A549 (cell line): ENCODE measurements around the gene COL12A1. TPM values are rescaled to one million over a fixed set of nuclear protein-coding genes. Genes with fewer than 3 reads are reported as not detected.

Source experiments
- ATAC-seq, 2 experiments: fragments of 200-7000 bp in 1 of 2; fragments of >200 bp in 1 of 2; cut with Nextera tagmentation in 1 of 2; cut with Tn5 transposase in 1 of 2; 3 replicates each; pipeline versions ENCODE4 v1.8.0 to v1.9.1; 2018 to 2020; ENCODE audit warnings: mild to moderate bottlenecking in 1 of 2, moderate library complexity in 1 of 2
- CTCF ChIA-PET: fragments of 300-600 bp; sonication (Branson Sonifier 250); formaldehyde crosslinking; extraction: SDS; loops from one replicate; lab custom pipeline; 2021; ENCODE audit warnings: antibody characterized with exemption, inconsistent platforms; lab: Yijun Ruan, JAX
- POLR2A ChIA-PET: fragments of 350-600 bp; formaldehyde crosslinking; extraction: SDS; loops from one replicate; lab custom pipeline; 2021; ENCODE audit warnings: antibody characterized with exemption, inconsistent platforms; lab: Yijun Ruan, JAX
- DNase-seq, 2 experiments: peaks; one replicate each; pipeline versions ENCODE4 v3.0.0 to v3.0.0-alpha.2; 2011 to 2016; ENCODE audit warnings: low read depth in 1 of 2, low spot score in 1 of 2
- FAIRE-seq: peaks from 2 replicates; lab custom pipeline; 2011; peaks lifted over from hg19 to GRCh38; lab: Jason Lieb, UNC
- H3K27ac ChIP-seq, 2 experiments: fragments of >200 bp; sonication (Bioruptor Twin); formaldehyde crosslinking; 3 replicates each; pipeline ENCODE4 v1.5.1; 2016 to 2017
- H3K4me1 ChIP-seq: fragments of >200 bp; sonication (Bioruptor Twin); formaldehyde crosslinking; 3 replicates; pipeline ENCODE4 v1.6.1; 2016
- H3K4me2 ChIP-seq: fragments of >200 bp; sonication (Bioruptor Twin); formaldehyde crosslinking; 3 replicates; pipeline ENCODE4 v1.6.1; 2016
- H3K4me3 ChIP-seq: fragments of >200 bp; sonication (Bioruptor Twin); formaldehyde crosslinking; 3 replicates; pipeline ENCODE4 v1.5.1; 2016
- H3K9me3 ChIP-seq: fragments of >200 bp; sonication (Bioruptor Twin); formaldehyde crosslinking; 3 replicates; pipeline ENCODE4 v1.6.1; 2016
- ATOH8 ChIP-seq: fragments of 250-450 bp; sonication (Bioruptor Pico); IDR thresholded peaks from 2 replicates; pipeline ENCODE4 v1.5.0; 2020; ENCODE audit warnings: low read depth, mild to moderate bottlenecking, moderate library complexity
- BCL3 ChIP-seq: fragments of >200 bp; sonication (Bioruptor Twin); formaldehyde crosslinking; IDR thresholded peaks from 3 replicates; pipeline ENCODE4 v1.6.1; 2016
- CEBPB ChIP-seq, 2 experiments: fragments of >200 bp in 1 of 2; sonication (Bioruptor Twin) in 1 of 2; formaldehyde crosslinking in 1 of 2; IDR thresholded peaks; 2 replicates each; pipeline ENCODE4 v1.6.1; 2012 to 2016
- CHD2 ChIP-seq: fragments of 150-350 bp; IDR thresholded peaks from 2 replicates; pipeline ENCODE4 v1.6.1; 2014; ENCODE audit warnings: low read length; ENCODE audit not compliant: partially characterized antibody
- E2F6 ChIP-seq: IDR thresholded peaks from 2 replicates; pipeline ENCODE4 v1.6.1; 2012; ENCODE audit warnings: low read depth, borderline replicate concordance
- EHF ChIP-seq: fragments of 250-450 bp; sonication (Bioruptor Pico); IDR thresholded peaks from 2 replicates; pipeline ENCODE4 v1.5.0; 2020; ENCODE audit warnings: mild to moderate bottlenecking
- EHMT2 ChIP-seq: fragments of 200-600 bp; sonication (generic); IDR thresholded peaks from 2 replicates; pipeline ENCODE4 v1.6.1; 2016; ENCODE audit warnings: antibody characterized with exemption, low read depth, mild to moderate bottlenecking, moderate library complexity
- ELK1 ChIP-seq: fragments of 150-350 bp; IDR thresholded peaks from 2 replicates; pipeline ENCODE4 v1.6.1; 2014; ENCODE audit warnings: low read depth, mild to moderate bottlenecking, low read length
- ESRRA ChIP-seq: fragments of 150-350 bp; IDR thresholded peaks from 2 replicates; pipeline ENCODE4 v1.6.1; 2014; ENCODE audit warnings: mild to moderate bottlenecking, low read length, borderline replicate concordance
- FOSB ChIP-seq: fragments of 250-450 bp; sonication (Bioruptor Pico); IDR thresholded peaks from 2 replicates; pipeline ENCODE4 v1.5.0; 2020; ENCODE audit warnings: mild to moderate bottlenecking, moderate library complexity
- FOSL2 ChIP-seq, 2 experiments: fragments of 450-650 bp in 1 of 2; fragments of >200 bp in 1 of 2; sonication (Bioruptor Twin) in 1 of 2; formaldehyde crosslinking; IDR thresholded peaks; 2 replicates each; pipeline versions ENCODE4 v1.5.0 to v1.6.1; 2016 to 2020; ENCODE audit warnings: mild to moderate bottlenecking in 1 of 2, moderate library complexity in 1 of 2
- FOXS1 ChIP-seq: fragments of 250-450 bp; sonication (Bioruptor Pico); IDR thresholded peaks from 2 replicates; pipeline ENCODE4 v1.5.0; 2020; ENCODE audit warnings: mild to moderate bottlenecking, moderate library complexity
- HES2 ChIP-seq: fragments of >200 bp; sonication (Bioruptor Twin); formaldehyde crosslinking; IDR thresholded peaks from 2 replicates; pipeline ENCODE4 v1.6.1; 2016
- HEYL ChIP-seq: fragments of 250-450 bp; sonication (Bioruptor Pico); IDR thresholded peaks from 2 replicates; pipeline ENCODE4 v1.8.0; 2021; ENCODE audit warnings: mild to moderate bottlenecking, moderate library complexity
- HMGXB4 ChIP-seq: fragments of 250-450 bp; sonication (Bioruptor Pico); IDR thresholded peaks from 2 replicates; pipeline ENCODE4 v1.5.0; 2021; ENCODE audit warnings: mild to moderate bottlenecking, moderate library complexity, borderline replicate concordance
- KDM1A ChIP-seq: fragments of 200-600 bp; sonication (generic); IDR thresholded peaks from 2 replicates; pipeline ENCODE4 v1.6.1; 2016; ENCODE audit warnings: low read depth, mild to moderate bottlenecking
- KDM5A ChIP-seq: fragments of 200-600 bp; sonication (generic); IDR thresholded peaks from 2 replicates; pipeline ENCODE4 v1.6.1; 2016; ENCODE audit warnings: antibody characterized with exemption, mild to moderate bottlenecking
- NFE2L2 ChIP-seq: fragments of 150-350 bp; conservative IDR thresholded peaks from 2 replicates; pipeline ENCODE4 v1.6.1; 2014; ENCODE audit warnings: low read length
- NR3C1 ChIP-seq: fragments of >200 bp; sonication (Bioruptor Twin); formaldehyde crosslinking; IDR thresholded peaks from 3 replicates; pipeline ENCODE4 v1.6.1; 2017
- POLR2A ChIP-seq: IDR thresholded peaks from 2 replicates; pipeline ENCODE4 v1.6.1; 2012; ENCODE audit warnings: mild to moderate bottlenecking, low read length
- POLR2AphosphoS2 ChIP-seq: conservative IDR thresholded peaks from 2 replicates; pipeline ENCODE4 v1.6.1; 2012; ENCODE audit warnings: low read length, improper control_type of control experiment, inconsistent platforms
- RAD21 ChIP-seq, 2 experiments: fragments of >200 bp in 1 of 2; sonication (Bioruptor Twin) in 1 of 2; formaldehyde crosslinking in 1 of 2; IDR thresholded peaks in 1 of 2; conservative IDR thresholded peaks in 1 of 2; 2 replicates in 1 of 2; 3 replicates in 1 of 2; pipeline ENCODE4 v1.6.1; 2012 to 2018; ENCODE audit warnings: inconsistent platforms in 1 of 2
- RARB ChIP-seq: fragments of 250-450 bp; sonication (Bioruptor Pico); IDR thresholded peaks from 2 replicates; pipeline ENCODE4 v1.8.0; 2021; ENCODE audit warnings: mild to moderate bottlenecking, moderate library complexity
- RCOR1 ChIP-seq: fragments of 150-350 bp; IDR thresholded peaks from 2 replicates; pipeline ENCODE4 v1.6.1; 2014; ENCODE audit warnings: antibody characterized with exemption, low read length, low read depth
- RNF2 ChIP-seq: fragments of 200-600 bp; sonication (generic); IDR thresholded peaks from 2 replicates; pipeline ENCODE4 v1.6.1; 2016; ENCODE audit warnings: low read depth, mild to moderate bottlenecking, antibody characterized with exemption, moderate library complexity, borderline replicate concordance
- SMC3 ChIP-seq: fragments of >200 bp; sonication (Bioruptor Twin); formaldehyde crosslinking; IDR thresholded peaks from 3 replicates; pipeline ENCODE4 v1.6.1; 2018; ENCODE audit warnings: inconsistent platforms
- ZNF302 ChIP-seq: fragments of 250-450 bp; sonication (Bioruptor Pico); IDR thresholded peaks from 2 replicates; pipeline ENCODE4 v1.9.0; 2021; ENCODE audit warnings: inconsistent platforms, mild to moderate bottlenecking, moderate library complexity
- ZSCAN20 ChIP-seq: fragments of 250-450 bp; sonication (Bioruptor Pico); IDR thresholded peaks from 2 replicates; pipeline ENCODE4 v1.8.0; 2022; ENCODE audit warnings: mild to moderate bottlenecking, moderate library complexity
- WGBS: methylation state at CpG from one replicate; pipeline ENCODE4 v1.1.6; 2017; ENCODE audit errors: missing lambda C conversion rate; 5-methylcytosine and 5-hydroxymethylcytosine counted together
- polyA plus RNA-seq, 4 experiments: library from polyadenylated mRNA; depleted of rRNA in 3 of 4; stranded (reverse); fragments of >200 nt; fragmentation: RNase III in 1 of 4; extraction: RNeasy Plus Mini Kit Qiagen cat#74134 plus additional on column Dnase treatment in 1 of 4; gene quantifications; 2 replicates in 3 of 4; 3 replicates in 1 of 4; pipeline ENCODE4 v1.2.3, GENCODE V29; 2011 to 2017

Gene COL12A1
- polyA plus RNA-seq, 2 of the 4 experiments (the other 2 are of a cell fraction): 6.3 to 11.2 TPM

- POLR2A ChIA-PET: no interaction called here
- ATAC-seq (no peak), FAIRE-seq (no peak), DNase-seq (no peak)
- no peak overlapping the region for H3K27ac ChIP-seq
- no peaks in the 10 kb centered on the region for H3K9me3 ChIP-seq
- TF ChIP-seq POLR2AphosphoS2: no peak
- no peak for TF ChIP-seq KDM5A
- CTCF ChIA-PET: no interaction called here
- H3K4me1 ChIP-seq: no peaks in the 10 kb centered on the region
- no peak overlapping the region for H3K4me3 ChIP-seq
- H3K4me2 ChIP-seq: no peak overlapping the region
Observed at GRCh38 chr6:75049308-75049707, 156.5 kb downstream of the COL12A1 start.

- Histone ChIP-seq H3K4me1 (no peaks in the 10 kb centered on the region), H3K9me3 (no peaks in the 10 kb centered on the region; the same call in 2 of the 3 replicates), H3K4me3 (no peak overlapping the region), H3K4me2 (no peak overlapping the region), H3K27ac (no peak overlapping the region)
- no peak for ATAC-seq
- CTCF ChIA-PET: no interaction called here
- DNase-seq: no peak
- POLR2A ChIA-PET: no interaction called here
- no peak for FAIRE-seq
- TF ChIP-seq RAD21 (conservative IDR thresholded peaks at IDR 0.05 in 1 of 2, IDR thresholded peaks at IDR 0.05 in 1 of 2) (no peak), E2F6 (no peak), FOSB (CRISPR knock-in tag) (no peak), RARB (CRISPR knock-in tag) (no peak), ELK1 (no peak), ZSCAN20 (no peak), NFE2L2 (no peak), CEBPB (IDR thresholded peaks at IDR 0.05) (no peak), ZNF302 (no peak), FOXS1 (no peak), EHMT2 (no peak), HEYL (no peak), POLR2A (no peak), CHD2 (no peak), BCL3 (no peak), NR3C1 (no peak), KDM5A (no peak)
Observed at GRCh38 chr6:75044846-75045245, 161.0 kb downstream of the COL12A1 start.

- Histone ChIP-seq H3K9me3 (no peaks in the 10 kb centered on the region; the same call in 2 of the 3 replicates), H3K4me1 (no peaks in the 10 kb centered on the region), H3K27ac (no peak overlapping the region), H3K4me2 (no peak overlapping the region), H3K4me3 (no peak overlapping the region)
- WGBS: 44% methylated on average over 2 of the region's 2 CpGs
- ATAC-seq: no peak
- DNase-seq: no peak
- TF ChIP-seq HMGXB4 (CRISPR knock-in tag) (no peak), ATOH8 (CRISPR knock-in tag) (no peak), SMC3 (no peak), HES2 (no peak), NFE2L2 (no peak), CEBPB (IDR thresholded peaks at IDR 0.05) (no peak), FOSL2 (IDR thresholded peaks at IDR 0.05) (no peak), FOSL2 (CRISPR knock-in tag; IDR thresholded peaks at IDR 0.05) (no peak), KDM1A (no peak), ESRRA (no peak), EHF (CRISPR knock-in tag) (no peak), RCOR1 (no peak), ZNF302 (no peak), RNF2 (no peak)
- ChIA-PET CTCF (no interaction called here), POLR2A (no interaction called here)
- FAIRE-seq: no peak
Observed at GRCh38 chr6:75041381-75041780, 164.5 kb downstream of the COL12A1 start.
